ENCODE measurements around the gene AGBL1. TPM values are rescaled to one million over a fixed set of nuclear protein-coding genes. Genes with fewer than 3 reads are reported as not detected.

Gene AGBL1
- polyA plus RNA-seq, 2 of the 4 experiments (the other 2 are of a cell fraction): not detected

- TF ChIP-seq RFX5 (IDR thresholded peaks at IDR 0.05) (no peak), CBX8 (IDR thresholded peaks at IDR 0.05) (no peak), GATA3 (IDR thresholded peaks at IDR 0.05; ENCODE audit: borderline replicate concordance) (no peak), CTCF (IDR thresholded peaks at IDR 0.05) (no peak), EHF (CRISPR knock-in tag; IDR thresholded peaks at IDR 0.05) (no peak), CHD2 (IDR thresholded peaks at IDR 0.05; ENCODE audit: low read length, partially characterized antibody) (no peak), HDAC2 (IDR thresholded peaks at IDR 0.05) (no peak), ZC3H11A (IDR thresholded peaks at IDR 0.05) (no peak), HOXB5 (CRISPR knock-in tag; IDR thresholded peaks at IDR 0.05) (no peak), NPAS2 (CRISPR knock-in tag; IDR thresholded peaks at IDR 0.05; ENCODE audit: borderline replicate concordance) (no peak), SREBF2 (IDR thresholded peaks at IDR 0.05) (no peak), MYC (IDR thresholded peaks at IDR 0.05; ENCODE audit: borderline replicate concordance, low read length) (no peak), RAD21 (conservative IDR thresholded peaks at IDR 0.05 in 1 of 2, IDR thresholded peaks at IDR 0.05 in 1 of 2) (no peak), ZFP36 (IDR thresholded peaks at IDR 0.05; ENCODE audit: borderline replicate concordance, partially characterized antibody) (no peak)
- TF ChIP-seq, protein P1, sequence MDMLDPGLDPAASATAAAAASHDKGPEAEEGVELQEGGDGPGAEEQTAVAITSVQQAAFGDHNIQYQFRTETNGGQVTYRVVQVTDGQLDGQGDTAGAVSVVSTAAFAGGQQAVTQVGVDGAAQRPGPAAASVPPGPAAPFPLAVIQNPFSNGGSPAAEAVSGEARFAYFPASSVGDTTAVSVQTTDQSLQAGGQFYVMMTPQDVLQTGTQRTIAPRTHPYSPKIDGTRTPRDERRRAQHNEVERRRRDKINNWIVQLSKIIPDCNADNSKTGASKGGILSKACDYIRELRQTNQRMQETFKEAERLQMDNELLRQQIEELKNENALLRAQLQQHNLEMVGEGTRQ (IDR thresholded peaks at IDR 0.05): no peak
- TF ChIP-seq, protein P2, sequence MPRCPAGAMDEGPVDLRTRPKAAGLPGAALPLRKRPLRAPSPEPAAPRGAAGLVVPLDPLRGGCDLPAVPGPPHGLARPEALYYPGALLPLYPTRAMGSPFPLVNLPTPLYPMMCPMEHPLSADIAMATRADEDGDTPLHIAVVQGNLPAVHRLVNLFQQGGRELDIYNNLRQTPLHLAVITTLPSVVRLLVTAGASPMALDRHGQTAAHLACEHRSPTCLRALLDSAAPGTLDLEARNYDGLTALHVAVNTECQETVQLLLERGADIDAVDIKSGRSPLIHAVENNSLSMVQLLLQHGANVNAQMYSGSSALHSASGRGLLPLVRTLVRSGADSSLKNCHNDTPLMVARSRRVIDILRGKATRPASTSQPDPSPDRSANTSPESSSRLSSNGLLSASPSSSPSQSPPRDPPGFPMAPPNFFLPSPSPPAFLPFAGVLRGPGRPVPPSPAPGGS (IDR thresholded peaks at IDR 0.05): no peak
- FAIRE-seq: no peak
- no peak for ATAC-seq
- DNase-seq (ENCODE audit: low read depth in 1 of 2, low spot score in 1 of 2): no peak
- H3K27ac ChIP-seq: no peak overlapping the region
- ChIA-PET POLR2A (no interaction called here), CTCF (interaction anchor here (0.8 to 1.1 kb wide), 2 partner anchors 13 to 204 kb away, joined by 3 read pairs; no protein-coding TSS in a partner anchor)
- H3K4me3 ChIP-seq: no peak overlapping the region
- H3K4me2 ChIP-seq: no peak overlapping the region
- WGBS (ENCODE audit: missing lambda C conversion rate): 16% methylated on average over 10 of the region's 10 CpGs
- H3K4me1 ChIP-seq: no peaks in the 10 kb centered on the region
- H3K9me3 ChIP-seq: no peaks in the 10 kb centered on the region
Observed at GRCh38 chr15:86062646-86063243, 16.9 kb upstream of the AGBL1 start.

GRCh38 chr15:86063356-86064095 lies 16.1 kb upstream of the AGBL1 start:
- Histone ChIP-seq H3K4me1 (no peaks in the 10 kb centered on the region), H3K4me3 (no peak overlapping the region), H3K9me3 (no peaks in the 10 kb centered on the region), H3K27ac (no peak overlapping the region), H3K4me2 (no peak overlapping the region)
- CTCF ChIA-PET: interaction anchor here (1.0 to 1.1 kb wide), 2 partner anchors 13 to 204 kb away, joined by 3 read pairs; no protein-coding TSS in a partner anchor
- DNase-seq (ENCODE audit: low read depth in 1 of 2, low spot score in 1 of 2) (no peak), ATAC-seq (no peak), FAIRE-seq (no peak)
- TF ChIP-seq CHD4 (IDR thresholded peaks at IDR 0.05; ENCODE audit: borderline replicate concordance) (no peak), POLR2AphosphoS2 (conservative IDR thresholded peaks at IDR 0.05; ENCODE audit: low read length) (no peak), CBX2 (IDR thresholded peaks at IDR 0.05; ENCODE audit: borderline replicate concordance, low read depth) (no peak), TFCP2L1 (CRISPR knock-in tag; IDR thresholded peaks at IDR 0.05) (no peak), SMC3 (IDR thresholded peaks at IDR 0.05) (no peak), RFX5 (IDR thresholded peaks at IDR 0.05) (no peak), JUNB (IDR thresholded peaks at IDR 0.05) (no peak), HES2 (IDR thresholded peaks at IDR 0.05) (no peak), ZSCAN20 (CRISPR knock-in tag; IDR thresholded peaks at IDR 0.05) (no peak), FOSB (CRISPR knock-in tag; IDR thresholded peaks at IDR 0.05) (no peak), RCOR1 (IDR thresholded peaks at IDR 0.05; ENCODE audit: low read depth, low read length) (no peak), EHF (CRISPR knock-in tag; IDR thresholded peaks at IDR 0.05) (no peak), CTCF (IDR thresholded peaks at IDR 0.05) (no peak), PBX3 (IDR thresholded peaks at IDR 0.05) (no peak), NR3C1 (IDR thresholded peaks at IDR 0.05) (no peak)
- POLR2A ChIA-PET: no interaction called here
- 18% methylated on average over 13 of the region's 13 CpGs for WGBS (ENCODE audit: missing lambda C conversion rate)

All from A549 (cell line).